Panc1 (cell line): ENCODE results near the gene MS4A18. TPM values are rescaled to one million over a fixed set of nuclear protein-coding genes. Genes with fewer than 3 reads are reported as not detected.

ENCODE experiments used
- ATAC-seq: fragments of 200-7000 bp; cut with Tn5 transposase; 2 replicates; pipeline ENCODE4 v1.9.1; 2020; ENCODE audit warnings: mild to moderate bottlenecking, moderate library complexity
- BruUV-seq: library from RNA; stranded (reverse); fragments of 400-500 nt; replicated peaks from 2 replicates; lab custom pipeline; 2021; lab: Mats Ljungman, UMichigan
- CTCF ChIA-PET: fragments of 300-600 bp; sonication (Branson Sonifier 250); formaldehyde crosslinking; loops from one replicate; lab custom pipeline; 2022; ENCODE audit warnings: antibody characterized with exemption; lab: Charles Lee
- POLR2A ChIA-PET: fragments of 300-600 bp; sonication (Branson Sonifier 250); formaldehyde crosslinking; loops from one replicate; lab custom pipeline; 2022; ENCODE audit warnings: antibody characterized with exemption; lab: Charles Lee
- DNase-seq: peaks from one replicate; pipeline ENCODE4 v3.0.0-alpha.2; 2010; ENCODE audit warnings: low read depth, low spot score
- H3K27ac ChIP-seq: 2 replicates; pipeline ENCODE4 v1.5.1; 2011; ENCODE audit warnings: mild to moderate bottlenecking, low read length, inconsistent platforms
- H3K27me3 ChIP-seq: fragments of 200-500 bp; sonication (Bioruptor generic); 2 replicates; pipeline ENCODE4 v1.6.0; 2014; ENCODE audit warnings: low read length, inconsistent platforms; ENCODE audit not compliant: control insufficient read depth, insufficient read depth
- H3K36me3 ChIP-seq: fragments of 200-500 bp; sonication (Bioruptor generic); 2 replicates; pipeline ENCODE4 v1.5.1; 2014; ENCODE audit warnings: inconsistent platforms, mild to moderate bottlenecking, low read length, moderate library complexity; ENCODE audit not compliant: control insufficient read depth, insufficient read depth
- H3K4me1 ChIP-seq: 2 replicates; pipeline ENCODE4 v1.5.1; 2011; ENCODE audit warnings: inconsistent platforms, mild to moderate bottlenecking, low read length, moderate library complexity; ENCODE audit not compliant: control insufficient read depth, insufficient read depth
- H3K4me3 ChIP-seq, 2 experiments: 2 replicates each; pipeline ENCODE4 v1.5.1; 2011 to 2012; ENCODE audit warnings: low read depth in 2 of 2, low read length in 2 of 2, mild to moderate bottlenecking in 2 of 2, inconsistent platforms in 1 of 2, moderate library complexity in 1 of 2
- H3K9me3 ChIP-seq: fragments of 200-500 bp; sonication (Bioruptor generic); 2 replicates; pipeline ENCODE4 v1.5.1; 2014; ENCODE audit warnings: low read depth, mild to moderate bottlenecking, inconsistent platforms, low read length, moderate library complexity; ENCODE audit not compliant: control insufficient read depth, insufficient read depth
- CTCF ChIP-seq: fragments of 450-650 bp; IDR thresholded peaks from 2 replicates; pipeline ENCODE4 v1.5.1; 2017; ENCODE audit warnings: mild to moderate bottlenecking
- POLR2AphosphoS5 ChIP-seq: IDR thresholded peaks from 2 replicates; pipeline ENCODE4 v1.6.1; 2012; ENCODE audit warnings: mild to moderate bottlenecking, low read depth, low read length, moderate library complexity
- REST ChIP-seq, 2 experiments: IDR thresholded peaks; 2 replicates each; pipeline ENCODE4 v1.6.1; 2011 to 2012; ENCODE audit warnings: low read depth in 2 of 2, control low read depth in 1 of 2, low read length in 1 of 2, mild to moderate bottlenecking in 1 of 2, moderate library complexity in 1 of 2; ENCODE audit not compliant: insufficient read depth in 1 of 2
- SIN3A ChIP-seq: IDR thresholded peaks from 2 replicates; pipeline ENCODE4 v1.6.1; 2012; ENCODE audit warnings: low read depth, mild to moderate bottlenecking, low read length, moderate library complexity, borderline replicate concordance; ENCODE audit not compliant: insufficient read depth
- TCF7L2 ChIP-seq: IDR thresholded peaks from 2 replicates; pipeline ENCODE4 v1.6.1; 2011; ENCODE audit warnings: mild to moderate bottlenecking, low read depth, low read length, inconsistent platforms
- in situ Hi-C: cut with HindIII; loops from 2 replicates; pipeline ENCODE4 v1.10.0; 2016; ENCODE audit warnings: low sequenced_read_pairs, low pct_unique_long_range_greater_than_20kb
- intact Hi-C: fragments of 100-400 bp; cut with micrococcal nuclease; formaldehyde crosslinking; loops from one replicate; pipeline ENCODE4 v1.10.0; 2022; ENCODE audit not compliant: unreplicated experiment
- total RNA-seq: library from RNA; stranded (reverse); gene quantifications from one replicate; pipeline ENCODE4 v1.2.1, GENCODE V29; 2021; ENCODE audit not compliant: unreplicated experiment

Gene MS4A18
- total RNA-seq, 1 experiment from 2014 or later, result not detected

- Histone ChIP-seq H3K4me3 (no peak within 1 kb of the TSS), H3K4me1 (no peaks in the 10 kb centered on the region), H3K27ac (no peak within 1 kb of the TSS), H3K9me3 (no peaks in the 10 kb centered on the region), H3K36me3 (no peaks in the 10 kb centered on the region), H3K27me3 (no peaks in the 10 kb centered on the region; the same call in 1 of the 2 replicates)
- POLR2A ChIA-PET, result no interaction called here
- intact Hi-C loops, result no loop called here
- in situ Hi-C loops, result no loop called here
- no TSS peak for BruUV-seq
- CTCF ChIA-PET, result no interaction called here
- DNase-seq (no peak), ATAC-seq (no peak)
- no peak for TF ChIP-seq POLR2AphosphoS5
- no peak for TF ChIP-seq CTCF
- no peak for TF ChIP-seq REST (IDR thresholded peaks at IDR 0.05; ENCODE audit: insufficient read depth in 1 of 2, low read depth in 2 of 2, low read length in 1 of 2)
- TF ChIP-seq SIN3A, result no peak
- TF ChIP-seq TCF7L2, result no peak
These were observed 25.2 kb upstream of the MS4A18 start, which contains the start of gene MS4A8 for GRCh38 chr11:60699284-60699691. TSS of gene MS4A8 (plus strand) at chr11:60699612. CDS start at chr11:60700861, 1,249 bp downstream.

GRCh38 chr11:60699936-60700335 lies 24.6 kb upstream of the MS4A18 start:
- H3K9me3 ChIP-seq, result no peaks in the 10 kb centered on the region
- H3K36me3 ChIP-seq, result no peaks in the 10 kb centered on the region
- intact Hi-C loops (no loop called here), in situ Hi-C loops (no loop called here)
- BruUV-seq, result no TSS peak
- no peak for TF ChIP-seq TCF7L2
- TF ChIP-seq REST (IDR thresholded peaks at IDR 0.05; ENCODE audit: insufficient read depth in 1 of 2, low read depth in 2 of 2, low read length in 1 of 2), result no peak
- no peak for TF ChIP-seq CTCF
- TF ChIP-seq SIN3A, result no peak
- no peak for TF ChIP-seq POLR2AphosphoS5
- no peak overlapping the region for H3K27ac ChIP-seq
- DNase-seq, result no peak
- POLR2A ChIA-PET, result no interaction called here
- H3K4me3 ChIP-seq, result no peak overlapping the region
- H3K27me3 ChIP-seq, result no peaks in the 10 kb centered on the region; the same call in 1 of the 2 replicates
- no peaks in the 10 kb centered on the region for H3K4me1 ChIP-seq
- ATAC-seq, result no peak
- CTCF ChIA-PET, result no interaction called here
